Cardiac fibroblast (primary cell): ENCODE results near the gene KCNAB3.

Source experiments
- DNase-seq, 2 donors: peaks; one replicate each; pipeline versions ENCODE4 v3.0.0 to v3.0.0-alpha.2; 2010; ENCODE audit warnings: low read depth in 2 of 2
- H3K4me3 ChIP-seq, 2 donors: replicated peaks in 1 of 2; 1 replicate in 1 of 2; 2 replicates in 1 of 2; pipeline ENCODE4 v1.5.1; 2011; ENCODE audit warnings: low read depth in 2 of 2, low read length in 2 of 2, mild to moderate bottlenecking in 2 of 2, moderate library complexity in 1 of 2
- CTCF ChIP-seq: IDR thresholded peaks from one replicate; pipeline ENCODE4 v1.5.1; 2011; ENCODE audit warnings: low read depth, mild to moderate bottlenecking, low read length, inconsistent platforms

Gene KCNAB3

DNA sequence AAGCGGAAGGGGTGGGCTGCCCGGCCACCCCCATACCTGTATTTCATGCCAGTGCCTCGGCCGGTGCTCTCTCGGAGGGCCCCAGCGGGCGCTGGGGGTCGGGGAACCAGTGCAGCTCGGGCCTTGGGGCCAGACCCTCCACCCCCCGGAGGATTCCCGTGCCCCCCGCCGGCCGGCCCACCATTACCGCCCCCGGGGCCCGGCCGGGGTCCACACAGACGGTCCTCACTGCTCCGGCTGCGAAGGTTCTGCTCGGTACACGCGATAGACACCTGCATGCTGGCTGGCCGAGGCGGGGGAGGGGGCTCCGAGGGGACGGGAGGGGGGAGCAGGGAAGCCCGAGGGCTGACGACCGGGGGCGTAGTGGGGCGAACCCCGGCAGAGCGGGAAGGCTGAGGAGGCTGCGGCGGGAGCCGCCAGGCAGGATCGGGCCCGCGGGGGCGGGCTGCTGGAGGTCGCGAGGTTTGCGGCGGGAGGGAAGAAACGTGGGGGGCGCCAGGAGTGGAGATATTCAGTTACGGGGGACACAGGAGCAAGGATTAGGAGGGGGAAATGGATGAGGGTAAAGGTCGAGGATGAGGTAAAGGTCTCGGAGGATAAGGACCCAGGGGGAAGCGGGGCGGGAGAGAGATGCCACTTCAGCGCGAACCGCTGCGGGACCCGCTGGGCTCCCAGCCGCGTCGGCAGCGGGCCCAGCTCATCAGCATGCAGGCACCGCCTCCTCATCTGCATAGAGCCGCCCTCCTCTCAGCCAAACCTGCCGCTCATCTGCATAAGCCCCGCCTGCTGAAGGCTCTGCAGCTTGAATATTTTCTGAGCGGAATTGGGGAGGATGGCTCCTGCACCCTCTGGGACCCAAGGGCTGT lies at the start of gene KCNAB3:
Gene KCNAB3, minus strand, starts transcription at position 699 of the 866 bp plus-strand sequence. Its CDS starts 421 bp downstream, at position 278.
- peak; percentile 69 to 80 for DNase-seq
- TF ChIP-seq CTCF: no peak
- H3K4me3 ChIP-seq: peak within 1 kb of the TSS; percentile 42 to 45

- H3K4me3 ChIP-seq: no peak overlapping the region
- DNase-seq: no peak
- TF ChIP-seq CTCF: no peak
These were observed 48.1 kb upstream of the KCNAB3 start for GRCh38 chr17:7977805-7978204.

DNA sequence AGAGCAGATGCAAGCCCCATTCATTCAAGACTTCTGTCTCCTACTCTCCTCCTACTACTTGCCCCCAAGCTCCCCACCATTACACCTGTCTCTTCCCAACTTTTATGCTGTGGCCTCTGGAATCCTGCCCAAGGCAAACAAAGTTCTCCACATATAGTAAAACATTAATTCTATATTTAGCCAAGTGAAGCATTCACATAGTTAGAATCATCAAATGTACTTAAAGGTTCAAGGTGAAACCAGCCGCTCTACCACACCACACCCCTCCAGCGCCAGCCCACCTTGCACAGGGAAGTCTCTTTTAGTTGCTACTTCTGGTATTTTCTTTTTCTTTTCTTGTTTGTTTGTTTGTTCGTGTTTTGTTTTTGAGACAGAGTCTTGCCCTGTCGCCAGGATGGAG lies 47.4 kb upstream of the KCNAB3 start:
- H3K4me3 ChIP-seq: no peak overlapping the region
- no peak for TF ChIP-seq CTCF
- DNase-seq: no peak

- DNase-seq: no peak
- no peak for TF ChIP-seq CTCF
- H3K4me3 ChIP-seq: no peak overlapping the region
These were observed 45.0 kb upstream of the KCNAB3 start for GRCh38 chr17:7974638-7975131.

GRCh38 chr17:7972131-7972785 lies 42.6 kb upstream of the KCNAB3 start:
- peak; percentile 18 for TF ChIP-seq CTCF
- no peak overlapping the region for H3K4me3 ChIP-seq
- DNase-seq: peak in 1 of 2 donors; percentile 19

DNA sequence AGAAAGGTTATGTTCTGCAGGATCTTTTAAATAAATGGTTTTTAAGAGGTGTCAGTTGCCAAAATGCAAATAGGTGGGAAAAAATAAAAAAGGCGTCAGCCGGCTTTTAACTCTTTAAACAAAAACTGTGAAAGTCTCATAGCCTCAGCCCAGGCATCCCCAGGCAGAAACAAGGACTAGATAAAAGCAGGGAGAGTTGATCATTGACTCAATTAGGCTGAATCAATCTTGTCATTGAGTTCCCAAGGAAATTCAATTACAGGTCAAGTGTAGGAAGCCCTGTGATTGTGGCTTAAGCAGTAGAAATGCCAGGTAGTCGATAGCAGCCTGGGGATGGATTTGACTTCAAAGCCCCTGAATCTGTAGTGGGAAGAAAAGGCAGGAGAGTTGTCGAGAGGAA lies 42.0 kb upstream of the KCNAB3 start:
- no peak overlapping the region for H3K4me3 ChIP-seq
- DNase-seq: no peak
- no peak for TF ChIP-seq CTCF
